HL-60 (cell line): ENCODE measurements around the gene CAPZA1.

Experiments
- POLR2AphosphoS5 ChIP-seq: IDR thresholded peaks from 2 replicates; pipeline ENCODE4 v1.6.1; 2012; ENCODE audit warnings: low read depth
- TF ChIP-seq, protein P1 (sequence below): IDR thresholded peaks from one replicate; pipeline ENCODE4 v1.5.1; 2011; ENCODE audit warnings: low read length, control low read depth, inconsistent platforms; ENCODE audit not compliant: insufficient read depth

- TF ChIP-seq, protein P1, sequence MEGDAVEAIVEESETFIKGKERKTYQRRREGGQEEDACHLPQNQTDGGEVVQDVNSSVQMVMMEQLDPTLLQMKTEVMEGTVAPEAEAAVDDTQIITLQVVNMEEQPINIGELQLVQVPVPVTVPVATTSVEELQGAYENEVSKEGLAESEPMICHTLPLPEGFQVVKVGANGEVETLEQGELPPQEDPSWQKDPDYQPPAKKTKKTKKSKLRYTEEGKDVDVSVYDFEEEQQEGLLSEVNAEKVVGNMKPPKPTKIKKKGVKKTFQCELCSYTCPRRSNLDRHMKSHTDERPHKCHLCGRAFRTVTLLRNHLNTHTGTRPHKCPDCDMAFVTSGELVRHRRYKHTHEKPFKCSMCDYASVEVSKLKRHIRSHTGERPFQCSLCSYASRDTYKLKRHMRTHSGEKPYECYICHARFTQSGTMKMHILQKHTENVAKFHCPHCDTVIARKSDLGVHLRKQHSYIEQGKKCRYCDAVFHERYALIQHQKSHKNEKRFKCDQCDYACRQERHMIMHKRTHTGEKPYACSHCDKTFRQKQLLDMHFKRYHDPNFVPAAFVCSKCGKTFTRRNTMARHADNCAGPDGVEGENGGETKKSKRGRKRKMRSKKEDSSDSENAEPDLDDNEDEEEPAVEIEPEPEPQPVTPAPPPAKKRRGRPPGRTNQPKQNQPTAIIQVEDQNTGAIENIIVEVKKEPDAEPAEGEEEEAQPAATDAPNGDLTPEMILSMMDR, result no peak
- TF ChIP-seq POLR2AphosphoS5, result no peak
Observed at GRCh38 chr1:112696578-112697314, 77.1 kb downstream of the CAPZA1 start.
